GM19395 (cell line): ENCODE measurements around the gene SLC25A23.
"Not testable (repeated sequence)": the region's sequence is repeated elsewhere in the genome, so short reads cannot be mapped to it uniquely, and the experiment has no call there.

Experiments
- ATAC-seq: cut with Tn5 transposase; IDR thresholded peaks from one replicate; pipeline ENCODE4 v1.9.1; 2021; ENCODE audit warnings: mild to moderate bottlenecking, moderate library complexity; ENCODE audit not compliant: unreplicated experiment

Gene SLC25A23

DNA sequence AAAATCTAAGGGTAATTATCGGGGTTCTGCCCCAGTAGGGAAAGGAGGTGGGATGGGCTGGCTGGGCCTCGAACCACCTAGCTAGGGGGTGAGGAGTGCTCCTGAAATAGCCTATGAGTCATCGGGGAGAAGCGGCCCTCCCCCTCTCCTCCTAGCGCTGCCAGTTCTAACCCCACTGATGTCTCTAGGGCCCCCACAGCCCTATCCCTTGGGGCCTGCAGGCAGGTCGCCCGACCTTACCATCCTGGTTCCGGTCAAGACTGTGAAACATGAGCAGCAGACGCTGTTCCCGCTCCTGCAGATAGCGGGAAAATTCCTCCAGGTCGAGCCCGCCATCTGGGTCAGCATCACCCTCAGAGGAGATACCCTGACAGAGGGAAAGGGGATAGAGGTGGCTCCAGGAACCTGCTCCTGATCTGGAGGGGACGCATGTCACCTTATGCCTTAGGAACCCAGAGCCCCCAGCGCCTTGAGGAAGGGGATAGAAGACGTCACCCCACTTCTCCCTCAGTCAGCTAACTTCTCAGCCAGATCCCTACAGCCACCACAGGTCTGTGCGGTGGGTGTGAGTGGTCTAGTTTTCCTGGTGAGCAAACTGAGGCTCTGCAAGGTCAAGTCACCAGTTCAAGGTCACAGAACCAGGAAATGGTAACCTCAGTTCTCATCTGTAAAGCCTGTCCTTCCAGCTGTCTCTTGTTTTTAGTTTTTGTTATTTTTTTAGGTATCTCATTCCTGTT, 1.5 kb downstream of the SLC25A23 start:
- no peak for ATAC-seq

GRCh38 chr19:6455924-6456323, 3.7 kb downstream of the SLC25A23 start:
- ATAC-seq, result no peak

- ATAC-seq, result no peak
These were observed 5.5 kb downstream of the SLC25A23 start for GRCh38 chr19:6453951-6454565.

GRCh38 chr19:6452899-6453298, 6.7 kb downstream of the SLC25A23 start:
- ATAC-seq, result no peak

DNA sequence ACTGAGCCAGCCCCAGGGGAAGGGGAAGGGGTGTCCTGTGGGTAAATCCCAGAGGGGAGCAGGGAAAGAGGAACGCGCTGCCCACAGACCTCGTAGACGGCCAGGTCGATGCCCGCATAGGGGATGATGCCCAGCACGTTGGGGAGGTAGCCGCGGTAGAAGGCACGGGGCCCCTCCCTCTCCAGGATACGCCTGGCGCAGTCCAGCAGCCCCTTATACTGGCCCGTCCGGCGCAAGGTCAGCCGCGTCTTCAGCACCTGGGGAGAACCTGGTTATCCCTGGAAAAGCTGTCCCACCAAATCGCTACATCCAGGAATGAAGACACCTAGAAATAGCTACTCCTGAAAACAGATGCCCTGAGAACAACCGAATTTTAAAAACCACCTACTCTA, 7.4 kb downstream of the SLC25A23 start:
- no peak for ATAC-seq

- ATAC-seq, result no peak
These were observed 7.9 kb downstream of the SLC25A23 start for GRCh38 chr19:6451583-6452222.

GRCh38 chr19:6450166-6450565, 9.4 kb downstream of the SLC25A23 start:
- ATAC-seq, result no peak

GRCh38 chr19:6448045-6448444, 11.5 kb downstream of the SLC25A23 start:
- ATAC-seq, result no peak

DNA sequence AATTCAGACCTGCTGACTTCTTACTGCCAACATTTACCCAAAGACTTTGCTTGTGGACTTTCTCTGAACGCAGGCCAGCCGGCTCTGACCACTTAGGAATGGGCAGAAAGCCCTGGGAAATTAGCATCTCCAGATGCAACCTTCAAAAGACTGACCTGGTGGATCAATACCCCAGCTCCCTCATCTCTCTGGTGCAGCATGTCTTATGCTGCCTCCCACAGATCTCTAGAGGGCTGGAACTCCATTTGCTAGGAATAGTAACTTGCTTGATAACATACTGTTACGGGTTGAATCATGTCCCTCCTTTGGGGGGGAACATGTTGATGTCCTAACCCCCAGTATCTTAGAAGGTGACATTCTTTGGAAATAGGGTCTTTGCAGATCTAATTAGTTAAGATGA, 13.1 kb downstream of the SLC25A23 start:
- no peak for ATAC-seq

DNA sequence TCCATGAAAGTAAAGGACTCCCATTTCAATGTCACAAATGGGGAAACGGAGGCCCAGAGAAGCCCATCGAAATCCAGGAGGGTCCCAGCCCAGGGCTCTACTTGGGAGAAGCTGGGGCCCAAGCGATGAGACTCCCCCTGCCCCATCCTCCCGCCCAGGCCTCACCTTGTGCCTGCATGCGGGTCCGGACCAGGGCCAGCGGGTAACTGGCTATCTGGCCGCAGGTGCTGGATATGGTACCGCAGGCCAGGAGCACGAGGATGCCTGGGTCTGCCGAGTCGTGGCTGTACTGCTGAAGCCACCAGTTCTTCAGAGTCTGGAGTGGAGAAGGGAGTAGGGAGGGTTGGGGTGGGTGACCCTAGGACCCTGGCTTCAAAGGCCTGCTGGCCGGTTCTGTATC, 15.6 kb downstream of the SLC25A23 start:
- ATAC-seq, result no peak

GRCh38 chr19:6442087-6442688, 17.4 kb downstream of the SLC25A23 start:
- ATAC-seq, result no peak

- ATAC-seq, result no peak
These were observed 18.7 kb downstream of the SLC25A23 start for GRCh38 chr19:6440905-6441304.

- ATAC-seq, result no peak
These were observed 19.8 kb downstream of the SLC25A23 start for GRCh38 chr19:6439743-6440142.

GRCh38 chr19:6433663-6434062, 25.9 kb downstream of the SLC25A23 start, which contains the start of gene SLC25A41:
Gene SLC25A41 (minus strand): TSS chr19:6433763. CDS start chr19:6433693, 70 bp downstream.
- ATAC-seq, result no peak

- ATAC-seq, result no peak
These were observed 26.4 kb downstream of the SLC25A23 start for GRCh38 chr19:6433165-6433564.

GRCh38 chr19:6431891-6432290, 27.7 kb downstream of the SLC25A23 start:
- ATAC-seq, result no peak

- no peak for ATAC-seq
These were observed 30.0 kb downstream of the SLC25A23 start for GRCh38 chr19:6429419-6430221.

DNA sequence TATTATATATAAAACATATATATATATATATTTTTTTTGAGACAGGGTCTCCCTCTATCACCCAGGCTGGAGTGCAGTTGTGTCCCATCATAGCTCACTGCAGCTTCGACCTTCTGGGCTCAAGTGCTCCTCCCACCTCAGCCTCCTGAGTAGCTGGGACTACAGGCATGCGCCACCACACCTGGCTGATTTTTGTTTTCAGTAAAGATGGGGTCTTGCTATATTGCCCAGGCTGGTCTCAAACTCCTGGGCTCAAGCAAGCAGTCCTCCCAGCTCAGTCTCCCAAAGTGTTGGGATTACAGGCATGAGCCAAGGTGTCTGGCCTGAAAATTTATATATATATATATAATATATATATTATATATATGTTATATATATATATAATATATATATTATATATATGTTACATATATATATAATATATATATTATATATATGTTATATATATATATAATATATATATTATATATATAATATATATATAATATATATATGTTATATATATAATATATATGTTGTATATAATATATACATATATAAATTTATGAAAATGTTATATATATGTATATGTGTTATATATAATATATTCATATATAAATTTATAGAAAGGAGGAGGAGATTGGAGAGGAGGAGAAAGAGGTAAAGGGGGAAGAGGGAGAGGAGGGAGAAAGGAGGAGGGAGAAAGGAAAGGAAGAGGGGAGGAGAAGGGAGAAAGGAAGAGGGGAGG, 30.7 kb downstream of the SLC25A23 start:
- not testable (repeated sequence) for ATAC-seq

GRCh38 chr19:6427131-6427530, 32.5 kb downstream of the SLC25A23 start:
- ATAC-seq, result no peak
